GM19463 (cell line): ENCODE measurements around the gene DMKN.

ENCODE experiments used
- ATAC-seq: cut with Tn5 transposase; IDR thresholded peaks from one replicate; pipeline ENCODE4 v1.9.1; 2021; ENCODE audit warnings: mild to moderate bottlenecking, moderate library complexity; ENCODE audit not compliant: unreplicated experiment

Gene DMKN

DNA sequence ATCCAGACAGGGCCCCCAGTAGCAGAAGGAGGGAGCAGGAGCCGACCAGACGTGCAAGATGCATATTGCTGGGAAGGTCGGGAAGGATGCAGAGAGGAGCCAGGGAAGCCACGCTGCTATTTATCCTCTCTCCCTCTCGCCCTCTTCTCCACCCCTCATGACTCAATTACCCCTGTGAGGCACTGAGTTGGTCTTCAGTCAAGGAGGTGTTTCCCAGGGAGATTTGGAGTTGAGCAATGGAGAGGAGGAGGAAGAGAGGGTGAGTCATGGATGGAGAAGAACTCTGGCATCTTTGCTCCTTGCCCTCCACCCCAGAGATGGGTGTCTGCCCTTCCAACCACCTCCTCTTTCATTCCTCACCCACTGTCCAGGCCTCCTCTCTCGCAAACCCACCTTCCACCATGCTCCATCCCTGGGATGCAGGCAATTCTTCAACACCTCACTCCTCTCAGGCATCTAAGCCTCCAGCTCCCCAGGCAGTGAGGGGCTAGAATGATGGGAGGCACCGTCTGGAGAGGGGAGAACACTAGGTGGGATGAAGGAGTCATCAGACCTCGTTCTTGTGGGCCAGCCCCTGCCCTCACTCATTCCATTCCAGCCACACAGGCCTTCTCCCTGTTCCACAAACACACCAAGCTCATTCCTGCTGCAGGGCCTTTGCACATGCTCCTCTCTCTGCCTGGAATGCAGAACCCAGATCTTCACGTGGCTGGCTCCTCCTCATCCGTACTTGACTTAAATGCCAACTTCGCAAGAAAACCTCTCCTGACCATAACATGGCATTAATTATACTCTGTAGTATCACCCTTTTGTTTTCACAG, 15.0 kb upstream of the DMKN start, which contains the start of gene SBSN:
SBSN (minus strand) TSS at position 94 of the 821 bp plus-strand sequence; CDS start at position 64, 30 bp downstream.
- no peak for ATAC-seq

DNA sequence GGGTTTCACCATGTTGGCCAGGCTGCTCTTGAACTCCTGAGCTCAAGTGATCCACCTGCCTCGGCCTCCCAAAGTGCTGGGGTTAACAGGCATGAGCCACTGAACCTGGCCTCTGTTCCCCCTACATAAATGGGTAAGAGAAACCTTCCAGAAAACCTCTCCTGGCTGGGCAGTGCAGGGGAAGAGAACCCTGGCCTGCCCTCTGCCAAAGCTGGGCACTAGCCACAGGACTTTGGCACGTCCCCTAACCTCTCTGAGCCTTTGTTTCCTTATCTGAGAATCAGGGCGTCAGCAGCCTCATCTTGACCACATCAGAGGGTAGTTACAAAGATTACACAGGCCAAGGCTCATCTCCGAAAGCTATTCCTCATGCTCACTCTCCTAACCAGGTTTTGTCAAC, 12.4 kb upstream of the DMKN start:
- no peak for ATAC-seq

DNA sequence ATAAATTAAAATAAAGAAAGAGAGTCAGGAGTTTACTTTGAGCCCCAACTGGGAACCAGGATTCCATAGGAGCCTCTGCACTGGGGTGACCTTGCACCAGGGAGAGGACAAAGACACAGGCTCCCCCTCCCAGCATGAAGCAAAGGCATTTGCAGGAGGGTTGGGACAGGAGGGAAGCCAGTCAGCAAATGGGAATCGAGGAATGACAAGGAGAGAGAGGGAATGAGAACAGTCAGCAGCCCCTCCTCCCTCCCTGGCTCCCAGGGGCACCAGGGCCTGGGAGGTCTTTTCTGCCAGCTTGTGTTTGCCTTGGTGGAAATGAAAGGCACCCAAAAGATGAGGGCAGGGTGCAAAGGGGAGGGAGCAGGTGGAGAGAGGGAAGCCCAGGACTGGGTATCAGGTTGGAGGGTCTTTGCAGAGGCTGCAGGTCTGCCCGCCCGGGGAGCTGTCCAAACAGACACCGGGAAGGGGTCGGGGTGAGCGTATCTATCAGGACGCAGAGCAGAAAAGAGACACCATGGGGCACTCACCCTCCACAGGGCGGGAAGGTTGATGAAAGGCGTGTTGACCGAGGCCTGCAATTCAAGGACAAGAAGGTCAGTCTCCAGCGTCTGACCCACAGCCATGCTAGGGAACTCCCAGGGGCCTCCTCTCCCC, 10.9 kb upstream of the DMKN start:
- no peak for ATAC-seq

DNA sequence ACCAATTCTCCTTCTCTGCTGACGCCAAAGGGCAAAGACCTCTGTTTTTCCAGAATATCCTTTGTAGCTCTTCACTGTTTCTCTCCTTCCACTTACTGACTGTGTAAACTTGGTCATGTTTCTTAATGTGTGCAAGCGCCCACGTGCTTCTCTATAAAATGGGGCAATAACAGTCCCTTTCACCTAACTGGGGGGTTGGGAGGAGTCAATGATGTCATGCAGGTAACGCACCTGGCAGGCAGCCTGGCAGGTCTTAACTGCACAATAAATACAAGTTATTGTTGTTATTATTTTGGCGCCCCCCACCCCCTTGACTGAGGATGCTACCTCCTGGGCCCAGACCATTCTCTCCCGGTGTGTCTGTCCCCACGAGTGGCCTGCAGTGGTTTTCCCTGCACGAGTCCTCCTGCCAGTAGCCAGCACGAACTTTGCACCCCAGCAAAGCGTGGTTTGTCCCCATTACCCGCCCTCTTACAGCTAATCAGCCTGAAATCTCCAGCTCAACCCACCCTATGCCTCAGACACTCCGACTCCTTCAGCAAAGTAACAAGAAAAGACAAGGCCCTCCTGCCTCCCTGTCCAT, 9.4 kb upstream of the DMKN start:
- ATAC-seq: no peak

DNA sequence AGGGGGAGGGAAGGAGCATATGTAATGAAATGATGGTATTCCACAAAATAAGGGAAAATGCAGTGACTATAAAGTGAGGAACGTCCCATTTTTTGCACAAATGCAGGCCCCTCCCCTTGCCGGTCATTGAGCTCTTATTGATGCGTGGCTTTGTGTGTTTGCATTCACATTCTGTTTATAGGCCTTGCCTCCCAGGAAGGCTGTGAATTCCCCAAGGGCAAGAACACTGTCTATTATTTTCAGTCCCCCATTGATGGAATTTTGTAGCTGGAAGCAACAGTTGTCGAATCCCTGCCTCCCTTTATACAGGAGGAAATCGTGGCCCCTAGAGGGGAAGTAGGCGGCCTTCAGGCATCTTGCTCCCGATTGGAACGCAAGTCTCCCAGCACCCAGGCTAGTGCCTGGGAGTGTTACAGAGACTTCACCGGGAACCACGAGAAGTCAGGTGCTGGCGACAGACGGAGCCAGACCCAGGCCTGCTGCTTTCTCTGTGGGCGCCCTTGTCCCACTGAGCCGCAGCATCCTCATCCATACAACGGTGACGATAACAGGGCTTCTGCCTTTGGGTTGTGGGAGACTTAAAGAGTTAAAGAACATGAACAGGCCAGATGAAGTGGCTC, 7.8 kb upstream of the DMKN start:
- no peak for ATAC-seq

DNA sequence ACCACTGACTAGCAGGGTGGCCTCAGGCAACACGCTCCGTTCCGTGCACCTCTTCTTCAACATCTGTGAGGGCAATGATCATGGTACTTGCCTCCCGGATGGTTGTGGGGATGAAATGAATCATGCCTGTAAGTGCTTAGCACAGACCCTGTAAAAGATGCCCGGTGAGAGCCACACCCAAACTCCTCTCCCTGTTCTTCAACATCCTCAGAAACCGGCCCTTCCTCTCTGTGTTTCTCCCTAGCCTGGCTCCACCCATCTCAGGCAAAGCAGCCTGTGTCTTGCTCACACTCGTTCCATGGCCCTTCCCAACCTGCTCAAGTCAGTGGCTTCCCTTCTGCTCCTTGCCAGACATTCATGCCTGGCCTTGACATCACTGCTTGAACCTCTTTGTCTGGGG, 5.8 kb upstream of the DMKN start:
- ATAC-seq: no peak

DNA sequence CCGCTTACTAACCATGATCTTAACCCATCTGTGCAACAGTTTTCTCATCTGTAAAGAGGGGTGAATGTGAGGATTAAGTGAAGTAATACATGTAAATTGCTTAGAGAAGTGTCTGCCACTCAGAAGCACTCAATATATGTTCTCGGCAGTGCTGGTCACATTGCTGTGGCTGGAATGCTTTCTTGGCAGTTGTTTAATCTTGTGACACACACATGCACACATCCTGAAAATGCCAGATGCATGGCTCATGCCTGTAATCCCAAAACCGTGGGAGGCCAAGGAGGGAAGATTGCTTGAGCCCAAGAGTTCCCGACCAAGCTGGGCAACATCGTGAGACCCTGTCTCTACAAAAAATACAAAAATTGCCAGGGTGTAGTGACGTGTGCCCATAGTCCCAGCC, 4.9 kb upstream of the DMKN start:
- ATAC-seq: no peak

DNA sequence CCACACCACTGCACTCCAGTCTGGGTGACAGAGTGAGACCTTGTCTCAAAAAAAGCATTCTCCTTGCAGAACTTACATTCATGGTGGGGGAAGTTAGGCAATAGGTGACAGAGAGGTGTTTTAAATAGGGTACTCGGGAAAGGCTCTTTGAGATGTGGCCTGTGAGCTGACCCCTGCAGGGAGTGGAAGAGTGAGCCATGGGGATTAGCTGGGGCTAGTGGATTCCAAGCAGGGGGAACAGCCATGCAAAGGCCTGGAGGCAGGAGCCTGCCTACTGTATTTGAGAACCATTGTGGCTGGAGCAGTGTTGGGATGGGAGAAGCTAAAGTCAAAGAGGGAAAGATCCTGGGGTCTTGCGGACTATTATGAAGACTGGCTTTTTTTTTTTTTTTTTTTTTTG, 3.9 kb upstream of the DMKN start:
- no peak for ATAC-seq

DNA sequence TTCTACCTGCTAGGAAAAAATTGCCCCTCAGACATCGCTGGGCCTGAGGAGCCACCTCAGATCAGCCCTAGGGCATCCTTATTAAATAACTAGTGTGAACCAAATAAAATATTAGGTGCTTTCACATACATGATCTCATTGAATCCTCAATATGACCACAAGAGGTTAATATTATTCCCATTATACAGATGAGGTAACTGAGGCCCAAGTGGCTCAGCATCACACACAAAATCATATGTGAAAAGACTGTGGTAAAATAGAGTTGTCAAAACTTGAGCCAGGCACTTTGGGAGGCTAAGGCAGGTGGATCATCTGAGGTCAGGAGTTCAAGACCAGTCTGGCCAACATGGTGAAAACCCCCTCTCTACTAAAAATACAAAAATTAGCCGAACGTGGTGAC, 2.9 kb upstream of the DMKN start:
- no peak for ATAC-seq

DNA sequence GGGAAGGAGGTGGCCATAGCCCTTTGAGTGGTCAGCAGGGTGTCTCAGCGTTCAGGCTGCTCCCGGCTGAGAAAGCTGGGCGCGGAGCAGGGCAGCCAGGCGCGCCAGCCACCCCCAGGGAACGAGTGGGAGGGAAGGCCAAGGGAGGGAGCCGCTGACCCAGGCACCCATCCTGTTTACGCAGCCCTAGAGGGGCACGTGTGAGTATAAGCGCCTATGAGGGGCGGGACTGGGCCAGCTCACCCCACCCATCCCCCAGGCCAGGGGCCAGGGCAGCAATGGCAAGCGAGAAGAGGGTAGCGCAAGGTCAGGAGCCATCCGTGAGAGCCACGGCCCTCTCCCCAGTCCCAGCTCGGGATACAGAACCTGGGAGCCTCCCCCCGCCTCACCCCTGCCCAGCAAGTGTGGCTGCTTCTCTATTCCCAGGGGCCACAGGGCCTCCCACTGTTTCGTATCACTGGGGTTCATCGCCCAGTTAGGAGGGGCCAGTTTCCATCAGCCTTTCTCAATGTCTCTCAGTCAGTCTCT, 897 bp upstream of the DMKN start:
- no peak for ATAC-seq

DNA sequence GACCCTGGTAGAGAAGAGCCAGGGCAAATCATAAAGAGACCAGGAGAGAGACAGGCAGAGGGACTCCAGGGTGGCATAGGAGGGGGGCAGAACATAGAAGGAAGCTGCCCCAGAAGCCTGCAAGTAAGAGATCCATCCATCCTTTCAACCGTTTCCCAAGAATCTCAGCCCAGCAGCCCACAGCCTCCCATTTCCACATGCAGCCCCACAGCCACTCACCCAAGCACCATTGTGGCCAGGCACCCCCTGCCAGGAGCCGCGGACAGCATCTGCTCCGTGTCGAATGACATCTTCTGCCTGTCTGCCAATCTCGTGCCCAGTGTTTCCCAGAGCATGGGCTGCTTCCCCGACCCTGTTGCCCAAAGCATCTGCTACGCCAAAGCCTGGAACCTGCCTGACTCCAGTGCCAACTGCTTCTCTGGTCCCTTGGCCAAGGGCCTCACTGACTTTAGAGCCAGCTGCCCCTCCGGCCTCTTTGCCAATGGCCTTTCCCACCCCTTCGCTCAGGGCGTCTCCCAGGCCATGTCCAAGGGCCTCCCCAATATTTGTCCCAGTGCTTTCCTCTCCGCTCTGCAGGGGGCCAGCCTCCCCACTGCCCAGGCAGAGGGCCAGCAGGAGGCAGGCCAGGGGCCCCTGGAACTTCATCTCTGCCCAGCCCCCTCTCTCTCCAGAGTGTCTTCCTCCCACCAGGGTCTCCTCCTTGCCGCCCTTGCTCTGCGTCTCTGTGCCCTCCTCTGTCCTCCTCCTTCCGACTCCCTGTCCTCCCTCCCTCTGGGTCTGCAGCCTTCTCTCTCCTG, 420 bp downstream of the DMKN start:
- no peak for ATAC-seq

DNA sequence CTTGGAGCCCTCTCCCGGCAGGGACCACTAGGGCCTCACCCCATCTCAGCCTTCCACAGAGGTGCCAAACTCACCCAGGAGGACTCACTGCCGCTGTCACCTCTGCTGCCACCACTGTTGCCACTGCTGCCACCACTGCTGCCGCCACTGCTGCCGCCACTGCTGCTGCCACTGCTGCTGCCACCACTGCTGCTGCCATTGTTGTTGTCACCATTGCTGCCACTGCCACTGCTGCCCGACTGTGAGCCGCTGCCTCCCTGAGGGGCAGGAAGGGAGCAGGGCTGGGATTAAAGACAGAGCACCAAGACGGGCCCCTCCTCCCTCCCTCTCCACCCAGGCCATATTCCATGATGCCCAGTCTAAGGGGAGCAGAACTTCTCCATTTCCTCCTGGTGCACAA, 2.1 kb downstream of the DMKN start:
- no peak for ATAC-seq

DNA sequence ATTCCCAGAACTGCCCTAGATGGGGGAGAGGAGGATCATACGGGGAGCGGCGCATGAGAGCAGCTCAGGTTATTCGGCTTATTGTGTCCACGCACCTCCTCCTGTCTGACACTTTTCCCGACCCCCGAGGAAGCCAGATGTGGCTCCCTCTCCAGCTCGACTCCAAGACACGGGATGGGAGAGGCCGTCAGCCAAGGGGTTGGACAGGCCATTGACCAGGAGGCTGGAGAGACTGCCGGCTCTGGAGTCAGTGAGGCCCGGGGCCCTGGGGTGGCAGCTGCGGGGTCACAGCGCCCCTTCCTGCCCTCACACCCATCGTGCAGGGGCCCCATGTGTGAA, 2.9 kb downstream of the DMKN start:
- no peak for ATAC-seq

DNA sequence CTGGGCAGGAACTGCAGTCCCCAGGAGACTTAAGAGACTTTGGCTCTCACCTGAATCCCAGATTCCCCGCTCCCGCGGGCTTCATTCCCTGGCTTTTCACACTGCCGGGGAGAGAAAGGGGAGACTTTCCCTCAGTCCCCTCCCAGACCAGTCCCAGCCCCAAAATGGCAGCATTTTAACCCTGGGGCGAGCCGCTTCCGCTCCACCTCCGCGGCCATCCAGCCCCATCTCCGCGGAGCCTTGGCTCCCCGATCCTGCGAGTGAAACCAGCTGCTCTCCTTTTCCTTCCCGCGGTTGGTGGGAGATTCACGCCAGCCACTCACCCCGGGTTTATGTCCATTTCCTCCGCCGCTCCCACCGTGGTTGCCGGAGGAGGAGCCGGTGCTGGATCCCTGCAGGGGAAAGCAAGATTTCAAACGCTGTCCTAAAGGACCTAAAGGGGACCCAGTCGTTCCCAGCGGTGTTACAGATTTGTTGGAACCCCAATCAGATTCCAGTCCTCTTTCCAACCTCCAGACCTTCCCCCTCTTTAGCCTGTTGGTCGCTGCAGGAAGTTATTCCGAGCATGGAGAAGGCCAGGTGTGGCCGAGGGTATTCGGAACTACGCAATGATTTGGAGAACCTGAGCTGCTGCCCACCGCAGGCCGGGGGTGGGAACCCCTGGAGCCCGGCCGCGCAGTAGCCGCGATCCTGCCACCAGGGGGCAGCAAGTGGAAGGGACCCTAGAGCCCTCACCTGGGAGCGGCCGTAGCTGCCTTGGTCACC, 3.4 kb downstream of the DMKN start:
- ATAC-seq: no peak

DNA sequence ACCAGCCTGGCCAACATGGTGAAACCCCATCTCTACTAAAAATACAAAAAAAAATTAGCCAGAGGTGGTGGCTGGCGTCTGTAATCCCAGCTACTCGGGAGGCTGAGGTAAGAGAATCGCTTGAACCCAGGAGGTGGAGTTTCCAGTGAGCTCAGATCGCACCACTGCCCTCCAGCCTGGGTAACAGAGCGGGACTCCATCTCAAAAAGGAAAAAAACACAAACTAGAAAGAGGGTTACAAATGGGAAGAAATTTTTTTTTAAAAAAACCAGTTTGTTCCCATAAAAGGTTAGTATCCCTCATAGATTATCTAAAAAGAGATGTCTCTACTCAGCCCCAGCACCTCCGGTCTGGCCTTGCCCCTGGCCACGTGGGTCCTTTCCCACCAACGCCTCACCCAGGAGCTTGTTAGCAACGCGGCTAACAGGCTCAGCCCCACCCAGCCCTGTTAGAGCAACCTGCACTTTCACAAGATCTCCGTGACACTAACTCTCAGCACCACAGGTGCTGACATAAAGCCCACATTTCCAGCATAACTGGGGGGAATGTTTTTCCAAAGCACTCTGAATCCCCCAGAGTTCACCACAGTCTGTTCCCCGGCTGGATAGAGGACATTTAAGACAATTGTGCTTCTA, 4.3 kb downstream of the DMKN start:
- no peak for ATAC-seq

DNA sequence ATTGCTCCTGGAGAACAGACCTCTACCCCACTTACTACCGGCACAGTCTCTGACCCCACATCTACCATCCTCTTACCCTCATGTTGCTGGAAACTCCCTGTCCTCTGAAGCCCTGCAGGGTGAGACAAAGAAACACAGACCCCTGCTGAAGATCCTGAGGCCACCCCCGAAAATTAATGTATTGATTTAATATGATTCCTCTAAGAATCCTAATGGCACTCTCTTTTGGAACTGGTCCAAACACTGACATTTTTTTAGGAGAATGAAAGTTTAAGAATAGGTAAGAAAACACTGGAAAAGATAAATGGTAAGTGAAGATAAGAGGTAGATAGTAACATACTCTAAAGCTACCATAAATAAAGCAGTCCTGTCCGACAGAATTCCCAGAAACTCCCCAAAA, 5.3 kb downstream of the DMKN start:
- ATAC-seq: no peak

DNA sequence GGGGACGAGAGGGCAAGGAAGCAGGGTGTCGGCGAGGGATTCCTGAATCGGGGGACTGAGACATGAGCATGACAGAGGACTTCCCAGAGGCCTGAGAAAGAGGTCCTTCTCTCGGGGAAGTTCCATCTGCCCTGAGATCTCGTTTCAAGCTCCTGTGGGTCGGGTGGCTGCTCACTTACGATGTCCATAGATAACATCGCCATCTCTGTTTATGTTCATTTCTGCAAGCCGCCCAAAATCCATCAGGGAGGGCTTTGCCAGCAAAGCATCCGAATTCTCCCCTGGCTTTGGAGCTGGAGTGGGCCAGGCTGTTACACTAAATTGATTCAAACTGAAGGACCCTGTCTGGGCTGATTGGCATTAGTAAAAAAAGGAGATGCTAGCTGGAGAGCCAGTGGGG, 5.9 kb downstream of the DMKN start:
- no peak for ATAC-seq

DNA sequence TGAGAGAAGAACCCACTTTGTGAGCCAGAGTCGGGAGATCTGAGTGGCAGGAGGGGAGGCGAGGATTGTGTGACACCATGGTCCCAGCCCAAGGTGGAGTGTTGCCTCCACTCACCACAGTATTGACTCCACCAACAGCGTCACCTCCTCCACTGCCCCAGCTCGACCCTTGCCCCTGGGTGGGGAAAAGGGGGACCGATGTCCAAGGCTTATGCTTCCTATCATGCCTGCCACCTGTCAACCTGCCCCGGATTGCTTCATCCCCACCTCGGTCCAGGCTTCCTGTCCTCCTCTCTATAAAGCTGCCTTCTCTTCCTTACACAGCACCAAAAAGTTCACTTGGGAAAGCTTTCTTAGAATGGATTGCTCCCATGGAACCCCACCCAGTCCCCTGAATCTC, 7.4 kb downstream of the DMKN start:
- no peak for ATAC-seq

DNA sequence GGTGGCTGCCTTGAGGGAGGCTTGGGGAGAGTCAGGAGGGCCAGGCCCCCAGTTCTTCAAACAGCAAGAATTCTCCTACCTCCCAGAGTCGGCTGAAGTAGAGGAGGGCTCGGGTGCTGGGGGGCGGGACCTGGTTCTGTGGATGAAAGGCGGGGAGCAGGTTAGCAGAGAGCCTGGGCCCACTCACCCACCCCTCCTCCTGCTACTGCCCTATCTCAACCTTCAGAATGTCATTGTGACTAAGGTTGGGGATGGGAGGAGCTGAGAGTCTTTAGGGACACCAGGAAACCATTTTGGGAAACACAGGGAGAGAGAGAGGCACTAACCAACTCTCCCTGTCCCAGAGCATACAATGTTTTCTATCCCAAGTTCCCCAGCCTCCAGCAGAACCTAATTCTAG, 10.7 kb downstream of the DMKN start:
- ATAC-seq: no peak

DNA sequence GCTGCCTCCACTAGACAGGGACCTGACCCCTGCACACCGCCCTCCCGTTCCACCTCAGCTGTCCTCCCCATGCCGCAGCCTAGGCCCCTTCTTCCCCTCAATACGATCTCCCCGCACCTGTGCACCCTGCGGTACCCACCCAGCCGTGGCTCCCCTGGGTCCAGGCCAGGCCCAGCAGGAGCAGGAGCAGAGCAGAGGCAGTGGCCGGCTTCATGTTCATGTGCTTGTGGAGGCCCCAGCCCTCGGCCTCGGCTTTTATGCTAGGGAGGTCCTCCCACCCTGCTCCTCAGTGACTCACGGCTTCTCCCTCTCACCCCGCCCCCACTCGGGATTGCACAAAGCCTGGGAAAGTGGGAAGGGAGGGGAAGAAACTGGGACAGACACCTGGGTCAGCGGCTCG, 11.8 kb downstream of the DMKN start:
- ATAC-seq: no peak
